Panc1 (cell line): ENCODE data around the gene IMMT. TPM values are rescaled to one million over a fixed set of nuclear protein-coding genes. Genes with fewer than 3 reads are reported as not detected.

ENCODE experiments used
- ATAC-seq: fragments of 200-7000 bp; cut with Tn5 transposase; 2 replicates; pipeline ENCODE4 v1.9.1; 2020; ENCODE audit warnings: mild to moderate bottlenecking, moderate library complexity
- BruUV-seq: library from RNA; stranded (reverse); fragments of 400-500 nt; replicated peaks from 2 replicates; lab custom pipeline; 2021; lab: Mats Ljungman, UMichigan
- CTCF ChIA-PET: fragments of 300-600 bp; sonication (Branson Sonifier 250); formaldehyde crosslinking; loops from one replicate; lab custom pipeline; 2022; ENCODE audit warnings: antibody characterized with exemption; lab: Charles Lee
- POLR2A ChIA-PET: fragments of 300-600 bp; sonication (Branson Sonifier 250); formaldehyde crosslinking; loops from one replicate; lab custom pipeline; 2022; ENCODE audit warnings: antibody characterized with exemption; lab: Charles Lee
- DNase-seq: peaks from one replicate; pipeline ENCODE4 v3.0.0-alpha.2; 2010; ENCODE audit warnings: low read depth, low spot score
- H3K27ac ChIP-seq: 2 replicates; pipeline ENCODE4 v1.5.1; 2011; ENCODE audit warnings: mild to moderate bottlenecking, low read length, inconsistent platforms
- H3K27me3 ChIP-seq: fragments of 200-500 bp; sonication (Bioruptor generic); 2 replicates; pipeline ENCODE4 v1.6.0; 2014; ENCODE audit warnings: low read length, inconsistent platforms; ENCODE audit not compliant: control insufficient read depth, insufficient read depth
- H3K36me3 ChIP-seq: fragments of 200-500 bp; sonication (Bioruptor generic); 2 replicates; pipeline ENCODE4 v1.5.1; 2014; ENCODE audit warnings: inconsistent platforms, mild to moderate bottlenecking, low read length, moderate library complexity; ENCODE audit not compliant: control insufficient read depth, insufficient read depth
- H3K4me1 ChIP-seq: 2 replicates; pipeline ENCODE4 v1.5.1; 2011; ENCODE audit warnings: inconsistent platforms, mild to moderate bottlenecking, low read length, moderate library complexity; ENCODE audit not compliant: control insufficient read depth, insufficient read depth
- H3K4me3 ChIP-seq, 2 experiments: 2 replicates each; pipeline ENCODE4 v1.5.1; 2011 to 2012; ENCODE audit warnings: low read depth in 2 of 2, low read length in 2 of 2, mild to moderate bottlenecking in 2 of 2, inconsistent platforms in 1 of 2, moderate library complexity in 1 of 2
- H3K9me3 ChIP-seq: fragments of 200-500 bp; sonication (Bioruptor generic); 2 replicates; pipeline ENCODE4 v1.5.1; 2014; ENCODE audit warnings: low read depth, mild to moderate bottlenecking, inconsistent platforms, low read length, moderate library complexity; ENCODE audit not compliant: control insufficient read depth, insufficient read depth
- CTCF ChIP-seq: fragments of 450-650 bp; IDR thresholded peaks from 2 replicates; pipeline ENCODE4 v1.5.1; 2017; ENCODE audit warnings: mild to moderate bottlenecking
- POLR2AphosphoS5 ChIP-seq: IDR thresholded peaks from 2 replicates; pipeline ENCODE4 v1.6.1; 2012; ENCODE audit warnings: mild to moderate bottlenecking, low read depth, low read length, moderate library complexity
- SIN3A ChIP-seq: IDR thresholded peaks from 2 replicates; pipeline ENCODE4 v1.6.1; 2012; ENCODE audit warnings: low read depth, mild to moderate bottlenecking, low read length, moderate library complexity, borderline replicate concordance; ENCODE audit not compliant: insufficient read depth
- TCF7L2 ChIP-seq: IDR thresholded peaks from 2 replicates; pipeline ENCODE4 v1.6.1; 2011; ENCODE audit warnings: mild to moderate bottlenecking, low read depth, low read length, inconsistent platforms
- in situ Hi-C: cut with HindIII; loops from 2 replicates; pipeline ENCODE4 v1.10.0; 2016; ENCODE audit warnings: low sequenced_read_pairs, low pct_unique_long_range_greater_than_20kb
- intact Hi-C: fragments of 100-400 bp; cut with micrococcal nuclease; formaldehyde crosslinking; loops from one replicate; pipeline ENCODE4 v1.10.0; 2022; ENCODE audit not compliant: unreplicated experiment
- total RNA-seq: library from RNA; stranded (reverse); gene quantifications from one replicate; pipeline ENCODE4 v1.2.1, GENCODE V29; 2021; ENCODE audit not compliant: unreplicated experiment
- TF ChIP-seq, protein P1 (sequence below), 2 experiments: IDR thresholded peaks; 2 replicates each; pipeline ENCODE4 v1.6.1; 2011 to 2012; ENCODE audit warnings: low read depth in 2 of 2, control low read depth in 1 of 2, low read length in 1 of 2, mild to moderate bottlenecking in 1 of 2, moderate library complexity in 1 of 2; ENCODE audit not compliant: insufficient read depth in 1 of 2

IMMT gene
- total RNA-seq, 1 experiment from 2014 or later, result 138 TPM

- CTCF ChIA-PET, result no interaction called here
- Histone ChIP-seq H3K9me3 (no peaks in the 10 kb centered on the region), H3K4me3 (no peak overlapping the region), H3K27ac (no peak overlapping the region), H3K36me3 (peaks cover 40% of the 10 kb centered on the region), H3K27me3 (no peaks in the 10 kb centered on the region), H3K4me1 (no peaks in the 10 kb centered on the region; the same call in 1 of the 2 replicates)
- intact Hi-C loops, result no loop called here
- in situ Hi-C loops, result no loop called here
- BruUV-seq, result no TSS peak
- TF ChIP-seq POLR2AphosphoS5 (no peak), TCF7L2 (no peak), CTCF (no peak), SIN3A (no peak)
- TF ChIP-seq, protein P1, sequence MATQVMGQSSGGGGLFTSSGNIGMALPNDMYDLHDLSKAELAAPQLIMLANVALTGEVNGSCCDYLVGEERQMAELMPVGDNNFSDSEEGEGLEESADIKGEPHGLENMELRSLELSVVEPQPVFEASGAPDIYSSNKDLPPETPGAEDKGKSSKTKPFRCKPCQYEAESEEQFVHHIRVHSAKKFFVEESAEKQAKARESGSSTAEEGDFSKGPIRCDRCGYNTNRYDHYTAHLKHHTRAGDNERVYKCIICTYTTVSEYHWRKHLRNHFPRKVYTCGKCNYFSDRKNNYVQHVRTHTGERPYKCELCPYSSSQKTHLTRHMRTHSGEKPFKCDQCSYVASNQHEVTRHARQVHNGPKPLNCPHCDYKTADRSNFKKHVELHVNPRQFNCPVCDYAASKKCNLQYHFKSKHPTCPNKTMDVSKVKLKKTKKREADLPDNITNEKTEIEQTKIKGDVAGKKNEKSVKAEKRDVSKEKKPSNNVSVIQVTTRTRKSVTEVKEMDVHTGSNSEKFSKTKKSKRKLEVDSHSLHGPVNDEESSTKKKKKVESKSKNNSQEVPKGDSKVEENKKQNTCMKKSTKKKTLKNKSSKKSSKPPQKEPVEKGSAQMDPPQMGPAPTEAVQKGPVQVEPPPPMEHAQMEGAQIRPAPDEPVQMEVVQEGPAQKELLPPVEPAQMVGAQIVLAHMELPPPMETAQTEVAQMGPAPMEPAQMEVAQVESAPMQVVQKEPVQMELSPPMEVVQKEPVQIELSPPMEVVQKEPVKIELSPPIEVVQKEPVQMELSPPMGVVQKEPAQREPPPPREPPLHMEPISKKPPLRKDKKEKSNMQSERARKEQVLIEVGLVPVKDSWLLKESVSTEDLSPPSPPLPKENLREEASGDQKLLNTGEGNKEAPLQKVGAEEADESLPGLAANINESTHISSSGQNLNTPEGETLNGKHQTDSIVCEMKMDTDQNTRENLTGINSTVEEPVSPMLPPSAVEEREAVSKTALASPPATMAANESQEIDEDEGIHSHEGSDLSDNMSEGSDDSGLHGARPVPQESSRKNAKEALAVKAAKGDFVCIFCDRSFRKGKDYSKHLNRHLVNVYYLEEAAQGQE (IDR thresholded peaks at IDR 0.05; ENCODE audit: insufficient read depth in 1 of 2, low read depth in 2 of 2, low read length in 1 of 2), result no peak
- DNase-seq (no peak), ATAC-seq (no peak)
- POLR2A ChIA-PET, result no interaction called here
Observed at GRCh38 chr2:86211796-86212188, 16.5 kb upstream of the IMMT start.

GRCh38 chr2:86211033-86211795 lies 16.0 kb upstream of the IMMT start:
- Histone ChIP-seq H3K36me3 (peaks cover 41% of the 10 kb centered on the region), H3K4me1 (no peaks in the 10 kb centered on the region; the same call in 1 of the 2 replicates), H3K9me3 (no peaks in the 10 kb centered on the region), H3K27me3 (no peaks in the 10 kb centered on the region), H3K27ac (no peak overlapping the region), H3K4me3 (no peak overlapping the region)
- no peak for ATAC-seq
- no TSS peak for BruUV-seq
- ChIA-PET CTCF (no interaction called here), POLR2A (no interaction called here)
- no peak for DNase-seq
- intact Hi-C loops (no loop called here), in situ Hi-C loops (no loop called here)
- no peak for TF ChIP-seq SIN3A
- no peak for TF ChIP-seq POLR2AphosphoS5
- TF ChIP-seq, protein P1 (IDR thresholded peaks at IDR 0.05; ENCODE audit: insufficient read depth in 1 of 2, low read depth in 2 of 2, low read length in 1 of 2), result no peak
- no peak for TF ChIP-seq TCF7L2
- TF ChIP-seq CTCF, result no peak
